Measurements from ENCODE around the gene DOCK4.
"Not testable (repeated sequence)": the region's sequence is repeated elsewhere in the genome, so short reads cannot be mapped to it uniquely, and the experiment has no call there.

Gene DOCK4

GRCh38 chr7:112206238-112206990 is at the start of gene DOCK4, which contains the start of gene ZNF277:
TSS of gene DOCK4 (minus strand) at chr7:112206399. CDS start at chr7:112206138, 261 bp downstream.
TSS of gene ZNF277 (plus strand) at chr7:112206695. CDS start at chr7:112206717, 22 bp downstream.
- DNase-seq = peak; percentile 99

GRCh38 chr7:112255388-112255720 is 49.2 kb upstream of the DOCK4 start:
- no peak for DNase-seq

GRCh38 chr7:112254709-112255387 is 48.6 kb upstream of the DOCK4 start:
- no peak for DNase-seq

GRCh38 chr7:112254156-112254555 is 48.0 kb upstream of the DOCK4 start:
- no peak for DNase-seq

GRCh38 chr7:112252691-112253090 is 46.5 kb upstream of the DOCK4 start:
- DNase-seq = no peak

GRCh38 chr7:112252141-112252540 is 45.9 kb upstream of the DOCK4 start:
- DNase-seq = no peak

- DNase-seq = not testable (repeated sequence)
Observed at GRCh38 chr7:112249967-112250366, 43.8 kb upstream of the DOCK4 start.

- no peak for DNase-seq
Observed at GRCh38 chr7:112248598-112248997, 42.4 kb upstream of the DOCK4 start.

- no peak for DNase-seq
Observed at GRCh38 chr7:112238852-112239610, 32.8 kb upstream of the DOCK4 start.

- no peak for DNase-seq
Observed at GRCh38 chr7:112238330-112238729, 32.1 kb upstream of the DOCK4 start.

- DNase-seq = no peak
Observed at GRCh38 chr7:112236597-112236996, 30.4 kb upstream of the DOCK4 start.

GRCh38 chr7:112234147-112234546 is 27.9 kb upstream of the DOCK4 start:
- no peak for DNase-seq

- DNase-seq = no peak
Observed at GRCh38 chr7:112233048-112233697, 27.0 kb upstream of the DOCK4 start.

GRCh38 chr7:112232212-112232978 is 26.2 kb upstream of the DOCK4 start:
- no peak for DNase-seq

GRCh38 chr7:112228632-112229031 is 22.4 kb upstream of the DOCK4 start:
- no peak for DNase-seq

GRCh38 chr7:112226701-112227276 is 20.6 kb upstream of the DOCK4 start:
- no peak for DNase-seq

GRCh38 chr7:112225006-112225405 is 18.8 kb upstream of the DOCK4 start:
- no peak for DNase-seq

- no peak for DNase-seq
Observed at GRCh38 chr7:112224186-112224585, 18.0 kb upstream of the DOCK4 start.

GRCh38 chr7:112223310-112223709 is 17.1 kb upstream of the DOCK4 start:
- DNase-seq = no peak

GRCh38 chr7:112220877-112221434 is 14.8 kb upstream of the DOCK4 start:
- DNase-seq = no peak

GRCh38 chr7:112215787-112216186 is 9.6 kb upstream of the DOCK4 start:
- DNase-seq = no peak

- DNase-seq = no peak
Observed at GRCh38 chr7:112214883-112215282, 8.7 kb upstream of the DOCK4 start.
